Ovary (tissue), 9 donors: Measurements from ENCODE around the gene C1orf167. TPM values are rescaled to one million over a fixed set of nuclear protein-coding genes. Genes with fewer than 3 reads are reported as not detected.

Experiments used
- DNase-seq, 5 donors: peaks; one replicate each; pipeline ENCODE4 v3.0.0-alpha.2; 2019 to 2020
- H3K27ac ChIP-seq, 2 donors: fragments of 200-600 bp; one replicate each; pipeline versions ENCODE4 v1.5.1 to v1.8.0; 2019 to 2022
- H3K27me3 ChIP-seq: fragments of 200-600 bp; one replicate; pipeline ENCODE4 v1.8.0; 2022
- H3K36me3 ChIP-seq: fragments of 200-600 bp; sonication (generic); one replicate; pipeline ENCODE4 v1.5.1; 2019
- H3K4me1 ChIP-seq: one replicate; pipeline ENCODE4 v1.8.1; 2013; ENCODE audit warnings: mild to moderate bottlenecking, moderate library complexity; ENCODE audit not compliant: insufficient read depth
- H3K4me3 ChIP-seq: fragments of 200-600 bp; sonication (generic); one replicate; pipeline ENCODE4 v1.5.1; 2017
- H3K9me3 ChIP-seq, 2 donors: fragments of 200-600 bp in 1 of 2; sonication (generic) in 1 of 2; one replicate each; pipeline versions ENCODE4 v1.5.1 to v1.8.1; 2013 to 2019; ENCODE audit warnings: mild to moderate bottlenecking in 1 of 2, moderate library complexity in 1 of 2
- EP300 ChIP-seq: sonication (generic); formaldehyde crosslinking; IDR thresholded peaks from one replicate; pipeline ENCODE4 v1.6.1; 2017; ENCODE audit warnings: antibody characterized with exemption
- POLR2A ChIP-seq: fragments of 450-650 bp; IDR thresholded peaks from one replicate; pipeline ENCODE4 v1.6.1; 2017; ENCODE audit warnings: antibody characterized with exemption, mild to moderate bottlenecking, moderate library complexity
- WGBS, 3 donors: extraction: QIAGEN DNeasy Blood & Tissue Kit in 1 of 3; methylation state at CpG; one replicate each; pipeline versions ENCODE4 v1.1.5 to v1.1.7; 2013 to 2017; 5-methylcytosine and 5-hydroxymethylcytosine counted together
- intact Hi-C, 4 donors: fragments of 100-400 bp; cut with DNase I; formaldehyde crosslinking; loops; one replicate each; pipeline versions ENCODE4 v1.11.0 to v1.15.1; 2022 to 2023
- polyA plus RNA-seq, 2 donors: library from polyadenylated mRNA; stranded (reverse); fragments of 200-250 nt in 1 of 2; fragments of 350-450 nt in 1 of 2; fragmentation: Illumina TruSeq in 1 of 2; extraction: RNeasy Lipid Tissue Mini Kit (QIAGEN cat#74804) in 1 of 2; gene quantifications; one replicate each; pipeline ENCODE4 v1.2.3, GENCODE V29; 2013 to 2014
- total RNA-seq, 7 donors: library from RNA; depleted of rRNA in 2 of 7; stranded (reverse); fragments of >200 nt in 2 of 7; fragmentation: NEBNext Ultra II Directional in 3 of 7; extraction: Animal tissue kit (Norgen Biotek cat#: 25700) in 3 of 7; gene quantifications; one replicate each; pipeline versions ENCODE4 v1.1.0 to v1.2.4, GENCODE V29; 2016 to 2023
- TF ChIP-seq, protein P1 (sequence below), 3 donors: fragments of 450-650 bp in 2 of 3; fragments of 200-600 bp in 1 of 3; IDR thresholded peaks; one replicate each; pipeline versions ENCODE4 v1.5.1 to v1.8.0; 2016 to 2022; ENCODE audit warnings: antibody characterized with exemption in 3 of 3, mild to moderate bottlenecking in 1 of 3
- donor health status: DM: no; HTN: no; CAD: no; lungs with moderate emphysema.
- donor health status: DM: no; HTN: no; CAD: no.
- donor health status: Bipolar disorder and iron deficiency.
- donor health status: DM: yes; HTN: yes; CAD: no.
- donor health status: DM: no; HTN: no; CAD: no.
- donor health status: DM: yes; HTN: yes; CAD: no.

C1orf167 gene
- total and polyA plus RNA-seq, 9 donors: 0.48 to 4.4 (median 1.4) TPM; not detected in 2

DNA sequence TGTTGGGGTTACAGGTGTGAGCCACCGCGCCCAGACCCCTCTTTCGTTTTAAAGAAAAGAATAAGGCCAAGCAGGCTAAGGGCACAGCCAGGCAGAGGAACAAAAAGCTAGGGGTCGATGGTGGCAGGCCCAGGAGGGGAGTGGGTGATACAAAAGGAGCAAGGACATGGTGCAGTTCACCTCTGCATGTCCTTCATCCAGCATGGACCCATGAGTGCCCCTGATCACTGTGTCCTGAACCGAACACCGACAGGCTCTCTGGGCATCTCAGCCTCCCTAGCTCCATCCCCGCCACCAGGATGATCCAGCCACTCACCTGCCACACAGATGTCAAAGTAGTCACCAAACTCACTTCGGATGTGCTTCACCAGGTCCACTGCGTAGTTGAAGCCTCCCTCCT is 37.9 kb downstream of the C1orf167 start:
- H3K9me3 ChIP-seq: no peaks in the 10 kb centered on the region
- intact Hi-C loops: loop anchor here in 1 of 4 donors (10.0 kb wide), 1 partner anchor 65 kb away; the partner anchor contains the start of gene AGTRAP
- no peaks in the 10 kb centered on the region for H3K27me3 ChIP-seq
- H3K4me1 ChIP-seq: peaks cover 9% of the 10 kb centered on the region
- H3K4me3 ChIP-seq: no peak overlapping the region
- no peak overlapping the region for H3K27ac ChIP-seq
- TF ChIP-seq, protein P1, sequence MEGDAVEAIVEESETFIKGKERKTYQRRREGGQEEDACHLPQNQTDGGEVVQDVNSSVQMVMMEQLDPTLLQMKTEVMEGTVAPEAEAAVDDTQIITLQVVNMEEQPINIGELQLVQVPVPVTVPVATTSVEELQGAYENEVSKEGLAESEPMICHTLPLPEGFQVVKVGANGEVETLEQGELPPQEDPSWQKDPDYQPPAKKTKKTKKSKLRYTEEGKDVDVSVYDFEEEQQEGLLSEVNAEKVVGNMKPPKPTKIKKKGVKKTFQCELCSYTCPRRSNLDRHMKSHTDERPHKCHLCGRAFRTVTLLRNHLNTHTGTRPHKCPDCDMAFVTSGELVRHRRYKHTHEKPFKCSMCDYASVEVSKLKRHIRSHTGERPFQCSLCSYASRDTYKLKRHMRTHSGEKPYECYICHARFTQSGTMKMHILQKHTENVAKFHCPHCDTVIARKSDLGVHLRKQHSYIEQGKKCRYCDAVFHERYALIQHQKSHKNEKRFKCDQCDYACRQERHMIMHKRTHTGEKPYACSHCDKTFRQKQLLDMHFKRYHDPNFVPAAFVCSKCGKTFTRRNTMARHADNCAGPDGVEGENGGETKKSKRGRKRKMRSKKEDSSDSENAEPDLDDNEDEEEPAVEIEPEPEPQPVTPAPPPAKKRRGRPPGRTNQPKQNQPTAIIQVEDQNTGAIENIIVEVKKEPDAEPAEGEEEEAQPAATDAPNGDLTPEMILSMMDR (IDR thresholded peaks at IDR 0.05): no peak
- TF ChIP-seq POLR2A (no peak), EP300 (no peak)
- WGBS, 3 donors: 91 to 94% (median 91%) methylated on average over 9 of the region's 9 CpGs
- no peaks in the 10 kb centered on the region for H3K36me3 ChIP-seq
- peak in 1 of 5 donors; percentile 23 for DNase-seq

DNA sequence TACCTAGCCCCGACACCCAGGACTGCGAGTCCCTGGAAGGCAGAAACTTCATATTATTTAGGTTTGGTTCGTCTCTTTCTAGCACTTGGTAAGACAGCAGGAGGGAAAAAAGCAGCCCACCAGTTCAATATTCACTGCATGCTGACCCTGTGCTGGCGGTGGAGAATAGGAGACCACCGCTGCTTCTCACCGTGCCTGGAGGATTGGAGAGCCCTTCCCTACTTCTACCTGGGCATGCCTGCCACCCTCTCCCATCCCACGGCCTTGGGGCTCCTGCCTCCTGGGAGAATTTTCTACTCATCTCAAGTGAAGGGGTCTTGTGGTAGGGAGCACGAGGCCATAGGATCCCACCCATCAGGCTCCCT is 38.4 kb downstream of the C1orf167 start:
- H3K4me1 ChIP-seq: peaks cover 9% of the 10 kb centered on the region
- H3K4me3 ChIP-seq: no peak overlapping the region
- intact Hi-C loops: no loop called here
- DNase-seq: no peak
- H3K9me3 ChIP-seq: no peaks in the 10 kb centered on the region
- TF ChIP-seq POLR2A: no peak
- no peak for TF ChIP-seq EP300
- TF ChIP-seq, protein P1 (IDR thresholded peaks at IDR 0.05): no peak
- 90 to 93% (median 92%) methylated on average over 8 of the region's 8 CpGs for WGBS, 3 donors
- no peaks in the 10 kb centered on the region for H3K27me3 ChIP-seq
- no peaks in the 10 kb centered on the region for H3K36me3 ChIP-seq
- H3K27ac ChIP-seq: no peak overlapping the region

- 78 to 87% (median 80%) methylated on average over 19 to 21 of the region's 21 CpGs for WGBS, 3 donors
- peak overlapping the region in 1 of 2 donors; percentile 36 for H3K27ac ChIP-seq
- intact Hi-C loops: no loop called here
Measured at GRCh38 chr1:11800756-11801433, 38.9 kb downstream of the C1orf167 start.

DNA sequence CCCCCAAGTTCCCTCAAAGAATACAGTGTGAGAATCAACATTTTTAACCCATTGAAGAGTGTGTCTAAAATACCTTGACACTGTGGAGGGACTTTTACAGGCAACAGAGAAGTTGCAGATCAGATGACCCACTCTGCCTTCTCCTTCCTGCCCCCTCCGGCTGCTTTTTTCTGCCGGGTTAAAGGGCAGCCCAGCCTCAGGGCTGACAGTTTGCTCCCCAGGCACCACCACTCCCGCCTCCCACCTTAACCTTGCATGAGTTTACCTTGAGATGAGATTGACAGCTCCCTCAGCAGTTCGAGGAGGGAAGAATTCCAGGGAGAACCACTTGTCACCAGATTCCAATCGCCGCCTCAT is 40.6 kb downstream of the C1orf167 start:
- peak; percentile 29 for TF ChIP-seq POLR2A
- TF ChIP-seq, protein P1 (IDR thresholded peaks at IDR 0.05): no peak
- H3K9me3 ChIP-seq: no peaks in the 10 kb centered on the region
- DNase-seq: peak in 4 of 5 donors; percentile 32 to 61 (median 55)
- H3K27ac ChIP-seq: peak overlapping the region; percentile 95 to 96
- peak overlapping the region; percentile 62 for H3K4me3 ChIP-seq
- intact Hi-C loops: loop anchor here in 1 of 4 donors (2.0 kb wide), 1 partner anchor 16 kb away; no protein-coding TSS in a partner anchor
- H3K27me3 ChIP-seq: no peaks in the 10 kb centered on the region
- no peaks in the 10 kb centered on the region for H3K36me3 ChIP-seq
- WGBS, 3 donors: 4 to 7% (median 5%) methylated on average over 6 of the region's 6 CpGs
- peaks cover 5% of the 10 kb centered on the region for H3K4me1 ChIP-seq

More at GRCh38 chr1:11800756-11801433, 38.9 kb downstream of the C1orf167 start:
- no peaks in the 10 kb centered on the region for H3K27me3 ChIP-seq
- peak in 3 of 5 donors; percentile 27 to 59 (median 49) for DNase-seq
- TF ChIP-seq, protein P1 (IDR thresholded peaks at IDR 0.05): no peak
- TF ChIP-seq POLR2A (no peak), EP300 (no peak)
- peaks cover 9% of the 10 kb centered on the region for H3K4me1 ChIP-seq
- no peak overlapping the region for H3K4me3 ChIP-seq
- no peaks in the 10 kb centered on the region for H3K9me3 ChIP-seq
- no peaks in the 10 kb centered on the region for H3K36me3 ChIP-seq
